IMR-90 (cell line): ENCODE results near the gene USP17L25.
"Not testable (repeated sequence)": the region's sequence is repeated elsewhere in the genome, so short reads cannot be mapped to it uniquely, and the experiment has no call there.

Experiments
- CEBPB ChIP-seq: IDR thresholded peaks from 2 replicates; pipeline ENCODE4 v1.6.1; 2012; ENCODE audit warnings: low read depth, low read length, improper control_type of control experiment
- FOS ChIP-seq: fragments of 150-350 bp; IDR thresholded peaks from 2 replicates; pipeline ENCODE4 v1.6.1; 2016; ENCODE audit warnings: low read depth, low read length
- MAFK ChIP-seq: IDR thresholded peaks from 2 replicates; pipeline ENCODE4 v1.6.1; 2012; ENCODE audit warnings: low read depth, low read length, improper control_type of control experiment
- POLR2A ChIP-seq: IDR thresholded peaks from 2 replicates; pipeline ENCODE4 v1.6.1; 2012; ENCODE audit warnings: mild to moderate bottlenecking, low read depth, low read length
- RCOR1 ChIP-seq: IDR thresholded peaks from 2 replicates; pipeline ENCODE4 v1.6.1; 2012; ENCODE audit warnings: mild to moderate bottlenecking, low read length, improper control_type of control experiment; ENCODE audit not compliant: insufficient replicate concordance
- TF ChIP-seq, protein P1 (sequence below): conservative IDR thresholded peaks from 2 replicates; pipeline ENCODE4 v1.5.1; 2012; ENCODE audit warnings: mild to moderate bottlenecking, low read depth, low read length, improper control_type of control experiment

DNA sequence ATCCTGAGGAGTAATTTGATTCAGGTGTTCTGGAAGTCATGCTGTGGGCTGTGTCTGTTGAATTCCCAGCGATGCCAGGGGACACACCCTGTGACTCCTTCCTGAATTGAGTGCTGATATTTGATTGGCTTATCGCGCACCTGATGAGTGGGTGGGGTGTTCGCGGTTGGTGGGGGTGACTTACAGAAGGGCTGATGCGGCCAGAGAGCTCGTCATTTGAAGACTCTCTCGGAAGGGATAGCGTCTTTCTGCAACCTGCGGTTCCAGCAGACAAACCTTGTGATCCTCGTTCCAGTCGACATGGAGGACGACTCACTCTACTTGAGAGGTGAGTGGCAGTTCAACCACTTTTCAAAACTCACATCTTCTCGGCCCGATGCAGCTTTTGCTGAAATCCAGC lies 23.6 kb downstream of the USP17L25 start, which contains the start of gene USP17L29:
- TF ChIP-seq, protein P1, sequence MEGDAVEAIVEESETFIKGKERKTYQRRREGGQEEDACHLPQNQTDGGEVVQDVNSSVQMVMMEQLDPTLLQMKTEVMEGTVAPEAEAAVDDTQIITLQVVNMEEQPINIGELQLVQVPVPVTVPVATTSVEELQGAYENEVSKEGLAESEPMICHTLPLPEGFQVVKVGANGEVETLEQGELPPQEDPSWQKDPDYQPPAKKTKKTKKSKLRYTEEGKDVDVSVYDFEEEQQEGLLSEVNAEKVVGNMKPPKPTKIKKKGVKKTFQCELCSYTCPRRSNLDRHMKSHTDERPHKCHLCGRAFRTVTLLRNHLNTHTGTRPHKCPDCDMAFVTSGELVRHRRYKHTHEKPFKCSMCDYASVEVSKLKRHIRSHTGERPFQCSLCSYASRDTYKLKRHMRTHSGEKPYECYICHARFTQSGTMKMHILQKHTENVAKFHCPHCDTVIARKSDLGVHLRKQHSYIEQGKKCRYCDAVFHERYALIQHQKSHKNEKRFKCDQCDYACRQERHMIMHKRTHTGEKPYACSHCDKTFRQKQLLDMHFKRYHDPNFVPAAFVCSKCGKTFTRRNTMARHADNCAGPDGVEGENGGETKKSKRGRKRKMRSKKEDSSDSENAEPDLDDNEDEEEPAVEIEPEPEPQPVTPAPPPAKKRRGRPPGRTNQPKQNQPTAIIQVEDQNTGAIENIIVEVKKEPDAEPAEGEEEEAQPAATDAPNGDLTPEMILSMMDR: not testable (repeated sequence)
- not testable (repeated sequence) for TF ChIP-seq POLR2A, FOS, MAFK, RCOR1, CEBPB
